Stimulated activated CD8-positive, alpha-beta memory T cell treated with anti-CD3 and anti-CD28 coated beads, Interleukin-4, amount 100 ng/mL, for 1 hour (primary cell): Measurements from ENCODE around the gene ZPR1.
"Not testable (repeated sequence)": the region's sequence is repeated elsewhere in the genome, so short reads cannot be mapped to it uniquely, and the experiment has no call there.

Source experiments
- DNase-seq, 2 donors: peaks; one replicate each; pipeline ENCODE4 v3.0.0-alpha.2; 2020; ENCODE audit warnings: low read depth in 2 of 2, low spot score in 1 of 2

The ZPR1 gene

DNA sequence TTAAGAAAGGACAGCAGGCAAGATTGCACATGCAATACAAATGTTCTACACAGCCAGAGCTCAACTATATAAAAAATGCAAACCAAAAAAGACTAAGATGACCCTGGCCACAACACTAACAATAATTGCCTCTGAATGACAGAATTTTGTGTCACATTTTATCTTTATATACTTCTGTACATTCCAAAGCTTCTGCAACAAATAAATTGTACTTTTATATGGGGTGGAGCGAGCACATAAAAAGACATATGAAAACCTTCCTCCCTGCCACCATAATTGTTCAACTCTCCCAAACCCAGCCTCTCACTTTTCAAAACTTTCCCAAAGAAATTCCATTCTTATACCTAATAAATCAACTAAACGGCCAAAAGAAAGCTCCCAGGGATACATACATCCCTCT is 25.7 kb downstream of the ZPR1 start:
- DNase-seq, result no peak

- not testable (repeated sequence) for DNase-seq
Observed at GRCh38 chr11:116756044-116756443, 31.8 kb downstream of the ZPR1 start.

- DNase-seq, result no peak
Observed at GRCh38 chr11:116750070-116750718, 37.6 kb downstream of the ZPR1 start.

DNA sequence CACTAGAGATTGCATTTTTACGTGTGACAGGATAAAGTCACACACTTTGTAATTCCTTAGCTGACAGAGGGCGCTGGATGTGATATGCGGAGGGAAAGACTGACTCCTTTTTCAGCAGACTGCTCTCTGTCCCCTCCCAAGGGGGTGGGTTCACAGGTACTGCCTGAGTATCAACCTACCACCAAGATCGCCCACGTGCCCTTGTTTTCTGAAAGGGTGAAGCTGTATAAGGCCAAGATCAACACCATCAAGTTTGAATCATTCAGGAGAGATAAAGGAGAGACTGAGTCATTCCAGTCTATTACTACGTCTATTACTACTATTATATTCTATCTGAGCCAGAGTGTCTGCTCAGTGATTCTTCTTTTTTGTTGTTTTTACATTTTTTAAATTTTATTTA is 45.7 kb downstream of the ZPR1 start:
- DNase-seq, result no peak

DNA sequence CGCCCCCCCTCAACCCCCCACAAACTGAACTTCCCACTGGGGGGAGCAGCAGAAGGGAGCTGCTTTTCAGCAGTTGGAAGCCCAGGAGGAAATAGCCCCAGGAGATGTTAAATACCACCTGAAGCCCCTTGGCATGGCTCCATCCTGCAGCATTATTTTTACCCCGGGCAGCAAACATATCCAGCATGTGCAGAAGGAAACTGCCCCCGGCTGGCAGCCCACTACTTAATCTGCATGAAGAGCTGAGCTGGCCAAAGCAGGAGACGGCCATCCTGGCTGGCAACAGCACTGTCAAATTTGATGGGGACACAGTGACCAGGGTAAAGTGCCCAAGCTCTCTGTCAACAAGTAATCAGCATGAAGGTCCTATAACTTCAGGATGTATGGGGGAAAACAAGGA is 47.1 kb downstream of the ZPR1 start:
- DNase-seq, result no peak

GRCh38 chr11:116738975-116739374 is 48.8 kb downstream of the ZPR1 start:
- DNase-seq, result no peak

GRCh38 chr11:116736763-116737162 is 51.1 kb downstream of the ZPR1 start:
- no peak for DNase-seq

DNA sequence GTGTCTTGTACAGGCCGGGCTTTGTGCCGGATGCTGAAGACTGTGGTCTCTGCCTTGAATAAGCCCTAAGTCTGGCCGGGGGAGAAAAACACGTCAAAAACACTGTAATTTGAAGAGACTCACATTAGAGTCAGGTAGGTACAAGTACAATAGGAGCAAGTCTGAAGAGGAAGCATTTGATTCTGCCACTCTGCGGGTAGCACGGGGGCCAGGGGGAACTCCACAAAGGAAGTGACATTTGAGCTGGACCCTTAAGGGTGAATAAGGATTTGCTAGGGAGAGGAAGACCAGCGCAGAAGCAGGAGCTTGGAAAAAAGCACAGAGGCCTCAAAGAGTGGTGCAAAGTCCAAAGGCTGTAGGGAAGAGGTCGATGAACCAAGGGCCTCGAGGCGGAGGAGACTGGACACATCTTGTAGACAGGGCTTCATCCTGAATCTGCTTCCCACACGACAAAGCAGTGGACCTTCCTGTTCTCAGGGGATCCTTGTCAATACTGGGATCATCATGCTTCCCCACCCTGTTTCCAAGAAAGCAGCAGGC is 53.8 kb downstream of the ZPR1 start:
- DNase-seq, result no peak

GRCh38 chr11:116733043-116733755 is 54.6 kb downstream of the ZPR1 start:
- DNase-seq, result no peak

DNA sequence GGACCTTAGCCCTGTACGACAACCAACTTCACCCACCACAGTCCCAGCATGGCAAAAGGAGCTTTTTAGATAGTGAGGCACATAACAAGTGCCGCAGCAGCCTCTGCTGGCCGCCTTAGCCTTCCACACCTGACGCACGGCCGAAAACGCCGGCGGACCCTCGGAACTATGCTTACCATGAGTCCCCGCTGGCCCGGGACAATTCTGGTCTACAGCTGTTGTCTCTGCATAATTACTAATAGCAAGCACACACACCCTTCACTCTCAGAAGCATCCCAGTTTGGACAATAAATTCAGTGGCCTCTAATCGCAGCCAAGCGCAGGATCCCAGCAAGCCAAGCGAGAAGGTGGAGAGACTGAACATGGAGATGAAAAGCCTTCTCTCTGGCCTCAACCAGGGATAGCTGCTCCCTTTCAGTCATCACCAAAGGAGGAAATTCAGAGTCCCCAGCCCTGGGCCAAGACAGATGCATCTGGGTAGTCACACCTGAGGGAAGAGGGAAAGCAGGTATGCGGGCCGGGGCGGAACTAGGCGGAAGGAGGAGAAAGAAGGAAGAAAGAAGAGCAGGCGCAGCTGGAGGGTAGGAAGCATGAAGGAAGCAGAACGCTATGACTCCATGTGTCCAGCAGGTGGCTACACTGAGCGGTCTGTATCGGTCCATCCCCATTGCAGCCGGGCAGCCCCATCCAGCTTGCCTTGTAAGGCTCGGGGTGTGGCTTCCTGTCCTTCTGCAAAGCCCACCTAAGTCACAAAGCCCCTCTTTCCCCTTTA is 55.4 kb downstream of the ZPR1 start:
- DNase-seq, result peak; percentile 10 to 15

- no peak for DNase-seq
Observed at GRCh38 chr11:116731821-116732220, 56.0 kb downstream of the ZPR1 start.

GRCh38 chr11:116731097-116731761 is 56.6 kb downstream of the ZPR1 start:
- no peak for DNase-seq

GRCh38 chr11:116730601-116731000 is 57.2 kb downstream of the ZPR1 start:
- DNase-seq, result no peak

DNA sequence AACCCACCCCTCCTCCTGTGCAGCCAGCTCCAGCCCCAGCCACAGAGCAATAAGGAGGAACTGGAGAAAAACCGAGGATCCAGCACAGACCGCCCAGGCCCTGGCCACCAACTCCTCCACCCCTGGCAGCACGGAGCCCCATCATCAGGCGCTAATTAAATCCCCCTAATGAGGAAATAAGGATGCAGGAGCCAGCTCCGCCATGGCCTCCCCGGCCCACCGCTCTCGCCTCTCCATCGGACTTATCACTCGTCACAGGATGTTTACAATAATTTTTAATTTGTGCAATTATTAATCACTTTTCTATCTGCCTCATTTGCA is 57.6 kb downstream of the ZPR1 start:
- DNase-seq, result no peak

DNA sequence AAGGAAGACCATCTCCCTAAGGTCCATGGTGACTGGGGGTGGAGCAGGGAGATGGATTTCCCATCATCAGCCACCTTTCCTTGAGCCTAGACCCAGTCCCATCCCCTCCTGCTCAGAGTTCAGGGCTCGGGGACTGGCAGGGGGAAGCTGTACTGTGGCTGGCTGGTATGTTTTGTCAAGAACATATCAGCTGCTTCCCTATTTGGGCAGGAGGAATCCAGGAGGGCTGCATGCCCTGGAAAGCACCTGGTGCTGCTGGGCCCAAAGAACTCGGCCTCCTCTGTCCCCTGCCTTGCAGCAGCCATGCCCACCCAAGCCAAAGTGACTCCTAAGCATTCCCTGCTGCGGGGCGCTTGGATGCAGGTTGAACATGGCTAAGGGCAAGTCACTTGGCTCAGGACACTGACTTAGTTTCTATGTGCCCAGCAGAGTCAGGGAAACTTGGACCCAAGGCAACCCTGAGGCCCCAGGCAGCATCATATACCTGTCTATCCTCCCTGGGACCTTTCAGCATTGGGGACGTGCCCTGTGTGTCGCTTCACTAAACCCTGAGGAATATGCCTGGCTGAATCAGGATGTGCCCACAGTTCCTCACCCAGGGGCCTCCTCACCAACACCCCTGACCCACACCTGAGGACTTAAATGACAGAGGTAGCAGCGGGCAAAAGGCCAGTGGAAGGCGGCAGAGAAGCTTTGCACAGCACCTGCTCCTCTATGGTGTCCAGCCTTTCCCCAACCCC is 58.2 kb downstream of the ZPR1 start:
- DNase-seq, result no peak

DNA sequence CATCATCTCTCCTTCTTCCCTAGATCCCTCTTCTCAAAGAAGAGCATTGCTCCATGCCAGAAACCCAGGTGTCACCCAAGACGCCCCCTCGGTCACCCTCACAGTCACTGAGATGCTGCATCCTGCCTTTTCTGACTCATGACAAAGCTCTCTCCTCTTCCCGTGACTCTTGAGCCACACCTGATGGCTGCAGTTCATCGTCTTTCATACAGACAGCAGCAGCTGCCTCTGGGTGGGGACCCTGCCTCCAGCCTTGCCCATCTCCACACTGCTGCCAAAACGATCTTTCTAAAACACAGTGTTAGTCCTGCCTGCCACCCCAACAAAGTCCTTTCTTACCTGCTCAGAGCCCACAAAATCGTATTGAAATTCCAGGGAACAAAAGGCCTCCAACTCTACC is 59.8 kb downstream of the ZPR1 start:
- DNase-seq, result no peak

GRCh38 chr11:116725434-116726221 is 62.2 kb downstream of the ZPR1 start:
- DNase-seq, result no peak

GRCh38 chr11:116724813-116725212 is 63.0 kb downstream of the ZPR1 start:
- DNase-seq, result no peak
